ENCODE data around the gene NOTCH1.
"Not testable (repeated sequence)": the region's sequence is repeated elsewhere in the genome, so short reads cannot be mapped to it uniquely, and the experiment has no call there.

Gene NOTCH1

DNA sequence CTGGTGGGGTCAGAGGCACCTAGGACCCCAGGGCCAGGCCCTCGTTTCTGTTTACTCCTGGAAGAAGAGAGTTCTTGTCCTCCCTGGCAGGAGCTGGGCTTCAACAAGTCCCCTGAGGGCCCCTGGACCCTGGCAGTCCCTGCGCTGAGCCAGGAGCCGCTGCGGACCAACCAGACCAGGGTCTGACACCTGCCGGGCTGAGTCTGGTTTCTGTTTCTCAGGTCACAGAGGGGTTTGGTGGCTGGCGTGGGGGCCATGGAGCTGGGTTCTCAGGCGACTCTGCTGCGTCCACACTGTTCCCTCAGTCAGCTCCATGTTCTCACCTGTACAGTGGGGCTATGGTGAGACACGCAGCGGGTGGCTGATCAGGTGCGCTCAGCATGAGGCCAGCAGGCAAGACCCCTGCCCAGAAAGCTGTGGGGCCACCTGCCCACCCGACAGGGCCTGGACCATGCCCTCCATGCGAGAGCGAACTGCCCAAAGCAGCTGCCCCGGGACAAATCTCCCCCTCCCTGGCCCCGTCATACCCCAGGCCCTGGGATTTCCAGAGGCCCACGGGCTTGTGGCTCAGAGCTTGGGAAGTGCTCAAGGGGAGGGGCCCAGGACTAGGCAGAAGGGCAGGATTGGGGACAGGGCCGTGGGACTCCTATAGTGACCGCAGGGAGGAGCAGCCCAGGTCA, 17.9 kb upstream of the NOTCH1 start:
- no peak for FAIRE-seq

DNA sequence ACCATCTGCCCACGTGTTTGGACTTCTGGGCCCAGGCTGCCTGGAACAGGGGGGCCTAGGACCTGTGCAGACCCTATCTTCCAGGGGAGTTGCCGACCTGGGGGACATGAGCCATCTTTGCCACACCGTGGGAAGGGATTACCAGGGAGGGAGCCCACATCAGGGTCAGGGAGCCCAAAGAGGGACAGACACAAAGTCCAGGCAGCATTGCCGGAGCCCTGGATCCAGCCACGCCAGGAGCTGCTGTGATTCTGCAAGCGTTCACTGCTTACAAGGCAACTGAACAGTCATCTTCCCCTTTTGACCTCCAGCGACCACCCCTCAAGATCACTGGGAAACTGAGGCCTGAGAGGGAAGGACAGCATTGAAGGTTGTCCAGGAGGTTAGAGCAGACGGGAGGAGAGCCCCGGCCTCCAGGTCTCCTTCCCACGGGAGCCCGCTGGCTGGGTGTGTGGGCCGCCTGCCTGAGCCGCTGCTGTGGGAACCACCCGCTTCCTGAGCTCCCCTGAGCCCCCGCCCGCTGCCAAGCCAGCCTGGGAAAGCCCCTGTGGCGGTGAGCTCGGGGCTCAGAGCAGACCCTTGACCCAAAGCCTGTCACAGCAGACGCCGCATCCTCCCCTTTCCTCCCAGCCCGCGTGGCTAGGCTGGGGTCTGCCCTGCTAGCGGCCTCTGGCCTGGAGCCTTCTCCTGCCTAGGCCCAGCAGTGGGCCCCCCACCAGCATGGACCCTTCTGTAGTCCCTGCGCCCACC, 17.1 kb upstream of the NOTCH1 start:
- FAIRE-seq = no peak

DNA sequence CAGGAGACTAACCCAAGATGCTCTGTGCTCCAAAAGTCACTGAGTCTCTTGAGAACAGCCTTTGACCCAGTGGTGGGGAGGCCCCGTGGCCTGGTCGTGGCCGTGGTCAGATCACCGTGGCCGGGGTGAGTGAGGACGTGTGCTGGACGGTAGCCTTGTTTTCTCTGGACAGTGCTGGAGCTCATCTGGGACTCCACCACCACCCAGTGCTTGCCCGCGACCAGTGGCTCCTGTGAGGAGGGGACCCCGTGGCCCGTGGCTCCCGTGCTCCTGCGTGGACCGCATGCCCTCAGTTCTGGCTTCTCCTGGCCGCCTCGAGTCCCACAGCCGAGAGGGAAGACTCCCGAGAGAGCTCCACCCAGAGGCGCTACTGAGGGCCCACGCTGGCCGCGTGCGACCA, 15.9 kb upstream of the NOTCH1 start:
- no peak for FAIRE-seq

DNA sequence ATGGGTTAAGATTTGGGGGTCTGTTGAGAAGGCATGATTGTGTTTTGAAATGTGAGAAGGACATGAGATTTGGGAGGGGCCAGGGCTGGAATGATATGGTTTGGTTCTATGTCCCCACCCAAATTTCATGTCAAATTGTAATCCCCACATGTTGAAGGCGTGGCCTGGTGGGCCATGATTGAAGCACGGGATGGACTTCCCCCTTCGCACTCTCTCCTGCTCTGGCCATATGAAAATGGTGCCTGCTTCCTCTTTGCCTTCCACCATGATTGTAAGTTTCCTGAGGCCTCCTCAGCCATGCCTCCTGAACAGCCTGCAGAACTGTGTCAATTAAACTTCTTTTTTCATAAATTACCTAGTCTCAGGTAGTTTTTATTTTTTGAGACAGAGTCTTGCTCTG, 14.7 kb upstream of the NOTCH1 start:
- no peak for FAIRE-seq

DNA sequence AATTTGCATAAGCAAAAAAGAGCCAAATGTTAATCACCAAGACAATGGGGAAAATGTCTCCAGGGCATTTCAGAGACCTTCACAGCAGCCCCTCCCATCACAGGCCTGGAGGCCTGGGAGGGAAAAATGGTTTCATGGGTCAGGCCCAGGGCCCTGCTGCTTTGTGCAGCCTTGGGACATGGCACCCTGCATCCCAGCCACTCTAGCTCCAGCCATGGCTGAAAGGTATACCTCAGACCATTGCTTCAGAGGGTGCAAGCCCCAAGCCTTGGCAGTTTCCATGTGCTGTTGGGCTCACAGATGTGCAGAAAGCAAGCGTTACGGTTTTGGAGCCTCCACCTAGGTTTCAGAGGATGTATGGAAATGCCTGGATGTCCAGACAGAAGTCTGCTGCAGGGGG, 13.5 kb upstream of the NOTCH1 start:
- not testable (repeated sequence) for FAIRE-seq

DNA sequence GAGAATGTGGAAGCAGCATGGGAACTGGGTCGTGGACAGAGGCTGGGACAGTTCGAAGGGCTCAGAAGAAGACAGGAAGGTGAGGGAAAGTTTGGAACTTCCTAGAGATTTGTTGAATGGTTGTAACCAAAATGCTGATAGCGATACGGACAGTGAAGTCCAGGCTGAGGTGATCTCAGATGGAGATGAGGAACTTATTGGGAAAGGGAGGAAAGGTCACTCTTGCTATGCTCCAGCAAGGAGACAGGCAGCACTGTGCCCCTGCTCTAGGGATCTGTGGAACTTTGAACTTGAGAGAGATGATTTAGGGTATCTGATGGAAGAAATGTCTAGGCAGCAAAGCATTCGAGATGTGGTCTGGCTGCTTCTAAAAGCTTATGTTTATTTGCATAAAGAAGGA, 13.0 kb upstream of the NOTCH1 start:
- not testable (repeated sequence) for FAIRE-seq

DNA sequence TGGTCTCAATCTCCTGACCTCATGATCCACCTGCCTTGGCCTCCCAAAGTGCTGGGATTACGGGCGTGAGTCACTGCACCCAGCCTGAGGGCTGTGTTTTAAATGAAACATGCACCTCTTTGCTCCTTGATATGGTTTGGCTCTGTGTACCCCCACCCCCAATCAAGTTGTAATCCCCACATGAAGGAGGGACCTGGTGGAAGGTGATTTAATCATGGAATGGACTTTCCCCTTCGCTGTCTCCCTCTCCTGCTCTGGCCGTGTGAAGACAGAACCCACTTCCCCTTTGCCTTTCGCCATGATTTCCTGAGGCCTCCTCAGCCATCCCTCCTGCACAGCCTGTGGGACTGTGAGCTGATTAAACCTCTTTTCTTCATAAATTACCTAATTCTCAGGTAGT, 12.5 kb upstream of the NOTCH1 start:
- FAIRE-seq = no peak

DNA sequence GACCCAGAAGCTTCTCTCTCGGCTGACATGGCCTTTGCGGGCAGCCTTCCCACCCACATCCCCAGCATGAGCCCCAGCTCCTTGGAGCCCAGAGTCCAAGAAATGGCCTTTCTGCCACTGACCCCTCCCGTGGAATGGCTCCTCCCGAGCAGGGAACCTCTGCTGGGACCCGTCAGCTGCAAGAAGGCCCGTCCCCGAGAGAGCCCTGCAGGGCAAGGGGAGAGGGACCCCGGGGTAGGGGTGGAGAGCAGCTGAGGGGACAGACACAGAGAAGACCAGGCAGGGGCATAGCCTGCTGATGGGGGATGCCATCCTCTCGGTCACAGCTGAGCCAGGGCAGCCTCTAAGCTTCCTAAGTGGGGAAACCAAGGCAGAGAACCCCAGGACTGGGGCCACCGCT, 11.2 kb upstream of the NOTCH1 start:
- FAIRE-seq = no peak

DNA sequence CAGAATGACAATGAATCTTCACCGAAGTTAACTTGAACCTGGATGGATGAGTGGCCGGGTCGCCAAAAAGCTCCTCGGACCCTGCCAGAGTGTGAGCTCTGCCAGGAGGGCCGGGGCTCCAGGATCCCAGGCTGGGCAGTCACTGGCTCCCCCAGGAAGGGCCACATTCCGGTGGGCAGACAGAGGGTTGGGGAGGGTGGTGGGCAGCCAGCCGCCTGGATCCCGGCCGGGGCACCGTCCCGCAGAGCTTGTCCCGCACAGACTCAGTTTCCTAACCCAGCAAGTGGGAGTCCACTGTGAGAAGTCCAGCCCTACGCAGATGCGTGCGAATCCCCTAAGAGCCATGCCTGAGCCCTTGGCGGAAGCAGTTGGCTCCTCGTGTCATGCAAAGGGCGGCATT, 10.3 kb upstream of the NOTCH1 start:
- FAIRE-seq = no peak

DNA sequence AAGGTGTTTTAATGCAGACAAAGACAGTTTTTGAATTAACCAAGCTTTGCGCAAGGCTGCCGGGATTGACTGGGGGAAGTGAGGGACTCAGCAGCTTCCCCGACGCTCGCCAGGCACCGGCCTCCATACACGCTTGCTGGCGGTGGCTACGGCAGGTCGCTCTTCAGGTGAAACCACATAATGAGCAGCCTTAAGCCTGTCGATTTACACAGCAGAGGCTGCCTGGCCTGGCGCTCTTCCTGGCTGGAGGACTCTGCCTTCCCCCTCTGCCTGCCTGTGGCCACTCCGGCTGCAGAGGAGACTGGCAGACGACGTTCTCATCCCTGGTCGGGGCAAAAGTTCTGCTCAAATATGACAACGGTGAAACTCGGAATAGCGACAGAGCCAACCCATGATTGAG, 9.0 kb upstream of the NOTCH1 start:
- FAIRE-seq = no peak

DNA sequence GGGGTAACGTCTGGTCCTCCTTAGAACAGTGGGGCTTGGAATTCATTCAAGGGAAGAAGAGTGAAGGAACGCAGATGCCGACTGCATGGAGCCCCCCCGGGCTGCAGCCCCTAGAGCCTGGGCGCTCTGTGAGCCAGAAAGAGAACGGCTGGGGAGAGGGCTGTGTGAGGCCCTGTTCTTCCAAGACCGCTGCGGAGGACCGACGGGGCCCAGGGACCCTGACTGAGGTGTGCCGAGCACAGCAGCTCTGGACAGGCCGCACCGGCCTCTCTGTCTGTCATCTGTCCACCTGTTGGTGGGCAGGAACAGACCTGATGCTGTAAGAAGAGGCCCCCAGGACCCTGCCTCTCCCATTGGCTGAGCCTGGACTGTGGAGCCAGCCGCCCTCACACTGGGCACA, 7.7 kb upstream of the NOTCH1 start:
- no peak for FAIRE-seq

DNA sequence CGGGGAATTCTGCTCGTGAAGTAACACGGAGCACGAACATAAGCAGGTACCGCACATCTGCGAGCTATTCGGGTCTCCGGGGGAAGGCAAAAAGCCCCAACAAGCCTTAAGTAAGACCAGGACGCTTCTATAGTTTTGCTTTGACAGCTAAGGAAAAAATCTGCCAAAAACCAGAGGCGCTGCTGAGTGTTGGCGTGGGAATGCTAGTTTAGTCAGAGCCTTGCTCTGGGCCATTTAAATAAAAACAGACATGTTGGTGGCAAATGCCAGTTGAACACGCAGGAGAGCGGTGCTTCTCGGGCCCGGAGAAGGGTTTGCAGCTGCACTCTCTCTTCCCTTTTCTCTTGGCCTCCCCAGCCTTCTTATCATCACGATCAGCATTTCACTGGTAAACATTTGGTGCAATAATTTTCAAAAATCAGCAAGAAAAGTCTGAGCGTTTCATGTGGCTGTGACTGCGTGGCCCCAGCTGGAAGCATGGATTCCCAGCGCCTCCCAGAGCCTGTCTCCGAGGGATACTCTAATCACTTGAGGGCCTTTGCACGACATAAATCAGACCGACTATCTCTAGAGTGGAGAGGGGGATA, 6.4 kb upstream of the NOTCH1 start:
- no peak for FAIRE-seq

DNA sequence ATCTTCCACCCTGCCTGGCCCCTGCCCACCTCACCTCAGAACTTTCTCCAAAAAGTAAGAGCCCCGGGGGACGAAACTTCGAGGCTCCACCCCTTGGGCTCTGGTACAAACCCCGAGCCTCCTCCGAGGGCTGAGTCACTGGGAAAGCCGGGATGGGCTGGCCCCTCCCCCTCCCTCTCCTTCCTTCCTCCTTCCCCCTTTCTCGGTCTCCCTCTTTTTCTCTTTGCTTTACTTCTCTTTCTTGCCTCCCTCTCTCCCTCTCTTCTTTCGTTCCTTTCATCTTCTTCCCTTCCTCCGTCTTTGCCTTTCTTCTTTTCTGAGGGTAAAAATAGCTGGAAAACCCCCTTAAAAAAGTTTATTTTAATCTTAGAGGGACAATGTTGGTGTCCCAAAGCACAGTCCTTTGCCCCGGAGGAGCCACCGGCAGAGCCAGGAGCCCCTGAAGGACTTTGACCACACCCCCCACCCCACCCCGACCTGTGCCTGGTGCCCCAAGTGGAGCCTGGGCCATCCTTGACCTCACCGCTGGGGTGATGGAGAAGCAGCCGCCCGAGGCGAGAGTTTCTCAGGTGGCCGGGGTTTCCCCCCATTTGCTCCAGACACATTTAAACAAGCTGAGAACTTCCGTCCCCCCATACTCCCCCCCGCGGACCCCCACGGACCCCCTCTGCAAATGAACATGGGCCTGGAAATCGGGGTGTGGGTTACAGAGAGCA, 5.7 kb upstream of the NOTCH1 start:
- FAIRE-seq = no peak

DNA sequence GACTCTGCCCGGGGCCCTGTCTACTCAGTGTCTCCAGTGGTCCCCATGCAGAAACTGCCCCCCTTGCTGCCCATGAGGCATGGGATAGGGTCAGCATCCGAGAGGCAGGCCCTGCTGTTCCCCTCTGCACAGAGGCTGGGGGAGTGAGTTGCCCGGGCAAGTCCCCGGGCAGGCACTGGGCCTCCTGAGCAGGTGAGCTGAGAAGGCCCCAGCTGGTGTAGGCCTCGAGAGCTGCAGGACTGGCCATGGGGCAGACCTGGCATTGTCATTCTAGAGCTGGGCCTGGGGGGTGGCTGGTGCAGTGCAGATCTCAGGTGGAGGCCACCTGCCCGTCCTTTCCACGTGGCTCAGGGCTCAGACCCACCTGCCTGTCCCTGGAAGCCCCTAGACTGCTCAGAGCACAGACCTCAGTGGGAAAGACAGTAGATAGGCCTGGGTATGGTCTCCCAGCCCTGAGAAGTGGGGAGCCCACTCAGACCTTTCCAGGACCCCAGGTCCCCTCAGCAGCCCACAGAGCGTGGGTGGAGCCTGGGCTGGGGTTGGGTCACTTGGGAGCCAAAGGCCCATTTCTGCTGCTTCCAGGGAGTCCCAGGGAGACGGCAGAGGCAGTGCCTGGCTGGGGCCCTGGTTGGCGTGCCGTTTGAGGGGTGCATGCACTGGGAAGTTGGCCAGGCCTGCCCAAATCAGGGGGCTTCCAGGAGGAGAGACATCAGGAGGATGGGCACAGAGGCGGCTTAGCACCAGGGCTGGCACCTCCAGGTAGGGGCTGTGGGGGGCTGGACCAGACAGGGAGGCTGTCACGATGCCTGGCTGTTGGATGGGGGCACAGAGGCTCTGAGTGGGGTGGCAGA, 4.8 kb upstream of the NOTCH1 start:
- FAIRE-seq = no peak

DNA sequence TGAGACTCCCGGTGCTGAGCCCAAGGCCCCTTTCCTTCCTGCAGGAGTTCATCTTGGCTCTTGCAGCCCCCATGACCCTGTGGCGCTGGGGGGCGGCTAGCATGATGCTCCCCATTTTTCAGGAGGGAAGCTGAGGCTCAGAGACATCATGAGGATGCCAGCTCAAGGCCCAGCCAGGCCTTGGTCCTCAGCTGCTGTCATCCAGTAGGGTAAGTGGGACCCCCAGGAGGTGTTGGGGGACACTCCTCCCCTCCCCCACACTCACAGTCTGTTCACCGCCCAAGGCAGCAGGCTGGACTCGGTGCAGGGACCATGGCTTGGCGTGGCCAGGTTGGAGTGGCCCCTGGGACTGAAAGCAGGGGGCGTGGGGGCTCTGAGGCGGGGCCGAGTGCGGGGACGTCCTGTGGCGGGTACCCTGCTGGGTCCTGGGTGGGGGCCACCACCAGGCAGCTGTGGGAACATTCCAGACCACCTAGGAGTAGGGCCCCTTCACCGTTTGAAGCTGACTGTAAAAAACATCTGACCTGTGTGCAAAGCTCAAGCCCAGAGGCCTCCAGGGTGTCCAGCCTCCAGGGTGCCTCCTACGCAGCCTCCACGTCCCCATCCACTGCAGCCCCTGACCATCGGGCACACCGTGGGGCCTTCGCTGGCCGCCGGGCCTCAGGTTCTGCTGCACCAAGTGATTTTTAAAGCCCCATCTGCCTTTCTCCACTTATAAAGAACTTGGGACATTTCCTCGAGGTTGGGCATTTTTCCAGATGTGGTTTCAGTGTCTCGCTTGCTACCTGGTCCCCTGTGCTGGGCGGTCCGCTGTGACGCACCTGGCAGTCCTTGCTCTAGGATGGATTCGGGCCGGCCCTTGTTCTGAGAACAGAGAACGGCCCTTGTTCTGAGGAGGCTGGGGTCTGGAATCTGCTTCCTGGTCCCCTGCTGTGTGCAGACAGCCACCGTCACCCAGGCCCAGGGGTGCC, 3.4 kb upstream of the NOTCH1 start:
- no peak for FAIRE-seq

DNA sequence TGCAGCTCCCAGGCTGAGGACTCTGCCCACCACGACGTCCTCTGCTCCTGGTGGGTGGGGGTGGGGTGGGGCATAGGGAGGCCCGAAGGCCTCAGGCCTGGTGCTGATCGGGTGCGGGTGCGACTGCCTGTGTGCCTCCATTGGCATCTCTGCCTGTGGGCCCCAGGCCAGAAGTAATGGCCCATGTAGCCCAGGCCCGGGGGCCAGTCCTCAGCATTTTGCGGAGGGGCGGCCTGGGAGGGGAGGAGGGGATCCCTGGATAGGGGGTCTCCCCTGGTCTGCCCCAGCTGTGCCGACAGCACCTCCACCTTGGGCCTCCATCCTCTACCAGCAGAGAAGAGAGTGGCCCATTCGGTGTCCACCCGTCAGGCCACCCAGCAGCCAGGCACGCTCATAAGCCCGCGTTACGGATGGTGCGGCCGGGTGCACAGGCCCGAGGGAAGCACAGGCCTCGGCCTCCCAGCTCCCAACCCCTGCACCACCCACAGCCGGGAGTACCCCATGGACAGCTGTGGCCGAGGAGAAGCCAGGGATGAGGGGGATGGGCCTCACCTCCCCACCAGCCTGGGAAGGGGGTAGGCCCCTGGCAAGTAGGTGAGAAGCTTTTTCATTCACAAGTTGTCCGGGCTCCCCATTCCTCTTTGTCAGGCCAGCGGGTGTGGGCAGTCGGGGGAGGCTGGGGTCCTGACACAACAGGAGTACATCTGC, 1.8 kb upstream of the NOTCH1 start:
- FAIRE-seq = no peak

DNA sequence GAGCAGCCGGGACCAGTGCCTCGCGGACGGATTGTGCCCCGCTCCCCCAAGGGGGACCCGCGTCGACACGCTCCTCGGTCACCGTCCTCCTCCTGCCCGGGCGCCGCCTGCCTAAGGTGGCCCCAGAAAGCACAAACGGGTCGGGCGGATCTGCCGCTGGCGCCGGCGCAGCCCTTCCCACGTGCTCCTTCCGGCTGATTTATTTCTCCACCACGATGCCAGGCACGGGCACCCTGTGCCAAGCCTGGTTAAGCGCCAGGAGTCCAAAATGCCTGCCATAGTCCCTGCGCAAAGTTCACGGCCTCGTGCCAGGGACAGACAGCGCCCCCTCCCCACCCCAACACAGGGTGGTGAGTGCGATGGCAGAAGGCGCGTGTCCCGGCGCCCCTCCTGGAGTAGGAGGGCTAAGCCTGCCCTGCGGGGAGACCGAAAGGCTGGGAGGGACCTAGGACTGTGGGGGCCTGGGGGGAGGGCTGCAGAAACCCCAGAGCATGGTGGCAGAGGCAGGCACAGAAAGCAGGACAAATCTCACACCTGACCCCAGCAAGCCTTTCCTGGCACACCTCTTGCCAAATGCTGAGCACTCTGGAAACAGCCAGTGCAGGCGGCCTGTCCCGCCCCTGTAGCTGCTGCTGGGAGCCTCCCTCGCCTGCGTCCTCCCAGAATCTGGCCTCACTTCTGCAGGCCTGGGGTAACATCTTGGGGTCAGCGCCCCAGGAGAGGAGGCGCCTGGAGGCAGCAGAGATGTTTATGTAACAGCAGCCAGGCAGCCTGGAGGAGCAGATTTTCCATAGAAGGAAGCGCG, 1.1 kb upstream of the NOTCH1 start:
- no peak for FAIRE-seq

DNA sequence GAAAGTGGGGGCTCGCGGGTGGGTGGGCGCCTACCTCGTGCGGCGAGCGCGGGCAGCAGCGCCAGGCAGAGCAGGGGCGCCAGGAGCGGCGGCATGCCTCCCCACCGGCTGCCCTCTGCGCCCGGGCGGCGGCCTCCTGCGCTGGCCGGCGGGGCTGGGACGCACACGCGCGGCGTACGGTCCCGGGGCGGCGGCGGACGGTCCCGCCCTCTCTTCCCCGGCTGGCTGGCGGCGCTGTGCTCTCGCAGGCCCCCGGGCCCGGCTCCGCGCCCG, 220 bp downstream of the NOTCH1 start:
- no peak for FAIRE-seq

DNA sequence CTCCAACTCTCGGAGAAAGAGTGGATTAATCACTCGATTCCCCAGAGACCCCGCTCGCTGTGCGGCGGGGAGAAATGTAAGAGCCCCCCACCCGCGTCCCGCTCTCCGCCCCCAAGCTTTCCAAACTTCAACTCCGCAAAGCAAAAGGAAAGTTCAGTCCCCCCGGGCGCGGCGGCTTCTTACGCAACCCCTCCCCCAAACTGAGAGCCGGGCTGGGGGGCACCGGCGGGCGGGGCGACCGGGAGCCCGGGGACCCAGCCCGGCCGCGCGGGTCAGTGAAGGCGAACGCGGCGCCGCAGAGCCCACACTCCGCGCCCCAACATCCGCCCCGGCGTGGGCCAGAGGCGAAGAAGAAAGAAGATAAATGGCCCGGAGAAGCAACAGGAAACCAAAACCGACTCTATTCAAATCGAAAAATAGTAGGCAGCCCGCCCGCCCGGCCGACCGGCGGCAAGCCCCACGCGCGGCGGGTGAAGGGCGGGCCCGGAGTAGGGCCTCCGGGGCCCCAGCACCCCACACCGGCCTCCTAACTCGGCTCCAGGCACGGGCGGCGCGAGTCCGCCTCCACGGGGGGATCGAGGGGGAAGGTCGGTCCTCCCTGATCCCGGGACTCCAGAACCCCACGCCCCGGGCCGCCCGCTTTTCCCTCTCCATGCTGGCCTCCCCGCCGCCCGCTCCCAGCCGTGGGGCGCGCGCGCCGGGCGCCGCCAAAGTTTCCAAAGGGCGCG, 720 bp downstream of the NOTCH1 start:
- no peak for FAIRE-seq
